HG03103 (cell line): ENCODE results near the gene DLX1.
"Not testable (repeated sequence)": the region's sequence is repeated elsewhere in the genome, so short reads cannot be mapped to it uniquely, and the experiment has no call there.

Experiments used
- ATAC-seq: cut with Tn5 transposase; IDR thresholded peaks from one replicate; pipeline ENCODE4 v1.9.1; 2021; ENCODE audit warnings: low read depth; ENCODE audit not compliant: unreplicated experiment

Gene DLX1

GRCh38 chr2:172085460-172086159 is at the start of gene DLX1:
TSS of gene DLX1 (plus strand) at chr2:172085507. CDS start at chr2:172085678, 171 bp downstream.
- ATAC-seq: no peak

- no peak for ATAC-seq
Observed at GRCh38 chr2:172038121-172038520, 47.2 kb upstream of the DLX1 start.

- no peak for ATAC-seq
Observed at GRCh38 chr2:172038604-172039003, 46.7 kb upstream of the DLX1 start.

- ATAC-seq: no peak
Observed at GRCh38 chr2:172039011-172039704, 46.1 kb upstream of the DLX1 start.

DNA sequence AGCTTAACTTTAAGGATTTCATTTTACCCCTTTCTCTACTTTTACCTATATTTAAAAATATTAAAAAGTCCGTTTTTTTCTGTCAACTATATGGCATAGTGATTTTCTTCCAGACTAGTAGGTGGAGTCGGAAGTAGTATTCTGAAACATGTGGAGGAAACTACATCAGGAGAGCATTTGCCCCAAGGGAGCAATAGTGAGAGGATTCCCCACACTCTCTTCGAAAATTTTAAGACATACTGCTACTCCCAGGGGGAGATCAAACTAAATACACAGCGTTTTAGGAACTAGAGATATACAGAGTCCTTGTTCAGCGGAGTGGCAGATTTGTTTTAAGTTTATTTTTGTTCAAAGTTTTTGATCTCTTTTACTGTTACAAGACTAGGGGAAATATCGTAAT is 45.0 kb upstream of the DLX1 start:
- ATAC-seq: no peak

DNA sequence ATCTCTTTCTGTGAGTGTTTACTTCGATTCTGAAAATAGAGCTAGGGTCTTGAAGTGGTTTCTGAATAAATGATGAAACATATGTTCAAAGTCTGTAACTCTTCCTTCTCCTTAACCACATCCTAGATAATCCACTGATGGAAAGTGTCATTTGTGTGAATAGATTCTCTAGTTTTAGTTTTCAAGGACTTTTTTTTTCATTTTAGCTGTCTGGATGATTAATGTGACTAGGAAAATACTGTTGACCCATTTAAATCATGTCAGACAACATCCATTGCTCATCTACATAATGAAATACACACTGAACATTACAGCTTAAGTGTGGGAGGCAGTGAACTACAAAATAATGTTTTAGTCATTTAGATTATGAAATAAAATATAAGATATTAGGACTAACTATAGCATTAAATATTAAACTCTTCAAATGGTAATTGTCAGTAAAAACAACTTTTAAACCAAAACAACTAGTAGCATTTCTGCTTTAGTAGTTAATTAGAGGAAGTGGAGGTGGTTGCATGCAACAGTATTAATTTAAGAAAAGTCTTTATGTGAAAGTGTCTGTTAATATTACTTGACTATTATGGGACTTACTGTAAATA is 39.1 kb upstream of the DLX1 start:
- no peak for ATAC-seq

- no peak for ATAC-seq
Observed at GRCh38 chr2:172046866-172047565, 38.3 kb upstream of the DLX1 start.

DNA sequence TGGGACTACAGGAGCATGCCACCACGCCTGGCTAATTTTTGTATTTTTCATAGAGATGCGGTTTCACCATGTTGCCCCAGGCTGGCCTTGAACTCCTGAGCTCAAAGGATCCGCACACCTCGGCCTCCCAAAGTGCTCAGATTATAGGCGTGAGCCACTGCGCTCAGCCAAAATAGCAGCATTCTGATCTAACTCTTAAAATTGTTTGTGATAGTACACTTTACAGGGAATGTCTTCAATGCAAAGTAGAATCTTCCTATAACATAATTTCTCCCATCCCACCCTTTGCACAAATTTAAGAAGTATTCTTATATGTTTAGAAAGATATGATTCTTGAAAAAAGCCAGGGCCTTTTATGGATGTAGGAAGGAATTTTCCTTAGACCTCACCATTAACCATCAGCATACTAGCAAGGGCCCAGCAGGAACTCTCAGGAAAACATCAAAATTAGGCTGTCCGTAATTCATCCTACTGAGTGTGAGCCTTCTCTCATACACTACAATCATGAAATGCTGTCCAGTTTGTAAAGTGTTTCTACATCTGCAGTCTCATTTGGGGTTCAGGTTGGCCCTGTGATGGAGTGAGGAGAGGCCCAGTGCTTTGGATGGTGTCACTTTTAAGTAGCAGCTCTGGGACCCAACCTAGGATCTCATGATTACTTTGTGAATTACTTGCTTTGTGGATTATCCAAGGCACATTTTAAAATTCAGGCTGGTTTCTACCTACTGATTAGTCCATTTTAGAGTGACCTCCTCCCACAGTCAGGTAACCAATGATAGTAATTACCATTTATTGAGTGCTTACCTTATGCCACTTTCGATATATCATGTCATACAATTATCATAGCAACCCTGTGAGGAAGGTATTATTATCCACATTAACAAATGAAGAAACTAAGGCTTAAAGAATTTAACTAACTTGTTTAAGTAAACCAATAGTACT is 37.5 kb upstream of the DLX1 start:
- ATAC-seq: no peak

DNA sequence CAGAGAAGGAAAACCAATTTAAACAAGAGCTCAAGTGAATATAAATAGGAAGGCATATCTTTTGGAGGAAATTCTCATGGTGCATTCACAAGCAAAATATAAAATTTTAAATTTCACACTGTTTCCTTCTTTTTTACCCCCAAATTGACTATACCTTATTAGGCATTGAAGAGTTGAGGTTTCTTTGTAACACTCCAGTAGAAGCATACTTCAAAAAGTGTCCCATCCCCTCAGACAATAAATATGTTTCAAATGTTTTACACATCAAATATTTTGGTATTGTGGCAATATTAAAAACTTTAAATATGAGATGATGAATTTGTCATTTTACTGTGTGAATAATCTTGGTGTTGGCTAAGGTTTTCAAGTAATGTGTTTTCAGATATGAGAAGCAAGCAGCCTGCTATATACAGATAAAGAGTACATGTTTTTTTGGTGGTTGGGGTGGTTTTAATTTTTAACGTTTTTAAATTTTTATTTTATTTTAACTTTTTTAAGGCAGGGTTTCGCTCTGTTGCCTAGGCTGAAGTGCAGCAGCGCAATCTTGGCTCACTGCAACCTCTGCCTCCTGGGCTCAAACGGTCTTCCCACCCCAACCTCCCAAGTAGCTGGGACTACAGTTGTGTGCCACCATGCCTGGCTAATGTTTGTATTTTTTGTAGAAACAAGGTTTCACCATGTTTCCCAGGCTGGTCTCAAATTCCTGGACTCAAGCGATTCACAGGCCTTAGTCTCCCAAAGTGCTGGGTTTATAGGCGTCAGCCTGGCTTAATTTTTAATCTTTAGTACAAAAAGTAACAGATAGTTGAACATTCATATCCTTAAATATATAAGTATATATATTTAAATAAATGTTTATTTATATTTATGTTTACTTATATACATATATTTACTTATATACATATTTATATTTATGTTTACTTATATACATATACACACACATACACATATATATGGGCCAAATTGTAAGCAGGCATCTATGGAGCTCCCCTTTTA is 36.5 kb upstream of the DLX1 start:
- ATAC-seq: no peak

GRCh38 chr2:172049567-172050120 is 35.7 kb upstream of the DLX1 start:
- no peak for ATAC-seq

- no peak for ATAC-seq
Observed at GRCh38 chr2:172050479-172051125, 34.7 kb upstream of the DLX1 start.

GRCh38 chr2:172052000-172052983 is 33.0 kb upstream of the DLX1 start:
- no peak for ATAC-seq

- ATAC-seq: no peak
Observed at GRCh38 chr2:172053486-172053885, 31.8 kb upstream of the DLX1 start.

DNA sequence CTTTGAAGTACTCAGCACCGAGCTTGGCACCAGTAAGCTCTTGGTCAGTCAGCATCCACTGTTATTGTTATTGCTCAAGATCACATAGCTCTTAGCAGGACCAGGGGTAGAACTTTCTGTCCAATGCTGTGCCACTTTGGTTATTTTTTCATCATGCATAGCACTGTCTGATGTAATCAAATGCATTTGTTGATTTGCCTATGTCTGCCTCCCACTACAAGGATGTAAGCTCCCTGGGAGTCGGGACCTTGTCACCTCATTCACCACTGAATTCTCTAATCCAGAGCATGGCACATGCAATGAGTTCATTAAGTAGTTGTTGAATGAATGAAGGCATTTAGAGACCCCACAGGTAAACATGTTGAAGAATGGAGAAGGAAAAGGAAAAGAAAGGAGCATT is 29.0 kb upstream of the DLX1 start:
- ATAC-seq: no peak

DNA sequence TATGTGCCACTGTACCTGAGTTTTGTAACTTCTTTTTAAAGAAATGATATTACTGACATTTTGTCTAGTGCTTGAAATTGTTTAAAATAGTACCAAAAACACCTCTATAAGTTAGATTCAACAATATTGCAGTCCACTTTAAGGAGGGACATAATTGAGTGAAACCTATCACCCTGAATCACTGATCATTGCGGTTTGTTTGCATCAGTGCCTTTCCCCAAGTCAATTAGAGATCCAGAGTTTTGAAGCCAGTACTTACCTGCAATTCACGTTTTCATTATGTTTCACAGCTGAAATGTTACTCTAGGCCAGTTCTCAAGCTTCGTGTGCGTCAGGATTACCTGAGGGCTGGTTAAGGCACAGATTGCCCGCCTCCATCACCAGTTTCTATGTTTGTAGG is 26.6 kb upstream of the DLX1 start:
- no peak for ATAC-seq

DNA sequence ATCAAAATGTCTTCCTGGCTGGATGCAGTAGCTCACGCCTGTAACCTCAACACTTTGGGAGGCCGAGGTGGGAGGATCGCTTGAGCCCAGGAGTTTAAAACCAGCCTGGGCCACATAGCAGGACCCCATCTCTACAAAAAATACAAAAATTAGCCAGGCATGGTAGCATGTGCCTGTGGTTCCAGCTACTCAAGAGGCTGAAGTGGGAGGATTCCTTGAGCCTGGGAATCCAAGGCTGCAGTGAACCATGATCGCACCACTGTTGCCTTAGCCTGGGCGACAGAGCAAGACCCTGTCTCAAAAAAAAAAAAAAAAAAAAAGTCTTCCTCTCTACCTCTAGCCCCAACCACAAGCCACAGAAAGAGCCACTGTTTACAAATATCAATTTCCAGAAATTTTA is 25.2 kb upstream of the DLX1 start:
- not testable (repeated sequence) for ATAC-seq

GRCh38 chr2:172062402-172063004 is 22.8 kb upstream of the DLX1 start:
- ATAC-seq: no peak
